Measurements from ENCODE around the gene SEMA6B.

The SEMA6B gene

DNA sequence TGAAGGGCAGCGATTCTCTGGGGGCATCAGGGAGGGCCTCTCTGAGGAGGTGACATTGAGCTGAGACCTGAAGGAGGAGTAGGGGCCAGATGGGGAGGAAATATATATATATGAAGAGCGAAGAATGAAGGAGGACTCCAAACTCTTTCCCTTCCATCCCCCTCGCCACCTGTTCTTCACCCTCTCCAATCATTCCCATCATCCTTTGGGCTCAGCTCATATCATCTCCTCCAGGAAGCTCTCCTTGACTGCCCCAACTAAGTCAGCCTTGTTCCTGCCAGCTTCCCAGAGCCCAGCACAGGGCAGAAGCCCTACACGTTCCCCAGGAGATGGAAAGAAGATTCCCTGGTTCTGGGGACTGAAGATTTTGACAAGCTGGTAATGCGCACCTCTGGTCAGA is 33.0 kb upstream of the SEMA6B start:
- TF ChIP-seq, protein P1, sequence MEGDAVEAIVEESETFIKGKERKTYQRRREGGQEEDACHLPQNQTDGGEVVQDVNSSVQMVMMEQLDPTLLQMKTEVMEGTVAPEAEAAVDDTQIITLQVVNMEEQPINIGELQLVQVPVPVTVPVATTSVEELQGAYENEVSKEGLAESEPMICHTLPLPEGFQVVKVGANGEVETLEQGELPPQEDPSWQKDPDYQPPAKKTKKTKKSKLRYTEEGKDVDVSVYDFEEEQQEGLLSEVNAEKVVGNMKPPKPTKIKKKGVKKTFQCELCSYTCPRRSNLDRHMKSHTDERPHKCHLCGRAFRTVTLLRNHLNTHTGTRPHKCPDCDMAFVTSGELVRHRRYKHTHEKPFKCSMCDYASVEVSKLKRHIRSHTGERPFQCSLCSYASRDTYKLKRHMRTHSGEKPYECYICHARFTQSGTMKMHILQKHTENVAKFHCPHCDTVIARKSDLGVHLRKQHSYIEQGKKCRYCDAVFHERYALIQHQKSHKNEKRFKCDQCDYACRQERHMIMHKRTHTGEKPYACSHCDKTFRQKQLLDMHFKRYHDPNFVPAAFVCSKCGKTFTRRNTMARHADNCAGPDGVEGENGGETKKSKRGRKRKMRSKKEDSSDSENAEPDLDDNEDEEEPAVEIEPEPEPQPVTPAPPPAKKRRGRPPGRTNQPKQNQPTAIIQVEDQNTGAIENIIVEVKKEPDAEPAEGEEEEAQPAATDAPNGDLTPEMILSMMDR (IDR thresholded peaks at IDR 0.05), result no peak

DNA sequence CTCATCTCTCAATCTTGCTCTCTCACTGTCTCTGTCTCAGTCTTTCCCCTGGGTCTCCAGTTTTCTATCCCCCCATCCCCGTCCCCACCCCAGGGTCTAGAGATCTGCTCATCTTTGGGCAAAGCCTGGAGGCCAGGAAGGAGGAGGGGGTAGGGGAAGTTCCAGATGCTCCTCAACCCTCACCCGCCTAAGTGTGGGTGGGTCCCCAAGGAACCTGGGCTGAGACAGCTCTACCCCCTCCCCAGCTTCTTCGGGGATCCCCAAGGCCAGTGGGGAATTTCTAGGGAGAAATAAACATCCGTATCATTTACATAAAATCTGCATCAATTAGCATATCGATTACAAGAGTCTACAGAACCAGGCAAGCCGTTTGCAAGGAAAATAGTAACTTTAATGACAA is 31.8 kb upstream of the SEMA6B start:
- TF ChIP-seq, protein P1 (IDR thresholded peaks at IDR 0.05), result no peak

DNA sequence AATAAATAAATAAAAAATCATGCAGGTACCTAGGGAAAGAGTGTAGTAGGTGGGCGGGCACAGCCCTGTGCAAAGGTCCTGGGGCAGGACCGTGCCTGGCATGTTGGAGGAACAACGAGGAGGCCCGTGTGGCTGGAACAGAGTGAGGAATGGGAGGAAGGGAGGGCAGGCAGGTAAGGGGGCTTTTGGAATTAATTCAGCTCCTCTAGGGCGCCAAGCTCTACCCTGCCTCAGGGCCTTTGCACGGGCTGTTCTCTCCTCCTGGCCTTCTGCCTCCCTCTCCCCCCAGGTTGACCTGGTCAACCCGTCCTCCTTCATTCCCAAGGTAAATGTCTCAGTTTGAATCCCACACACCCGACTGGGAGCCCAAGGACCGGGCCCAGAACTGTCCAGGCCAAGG is 31.1 kb upstream of the SEMA6B start:
- TF ChIP-seq, protein P1 (IDR thresholded peaks at IDR 0.05), result no peak

DNA sequence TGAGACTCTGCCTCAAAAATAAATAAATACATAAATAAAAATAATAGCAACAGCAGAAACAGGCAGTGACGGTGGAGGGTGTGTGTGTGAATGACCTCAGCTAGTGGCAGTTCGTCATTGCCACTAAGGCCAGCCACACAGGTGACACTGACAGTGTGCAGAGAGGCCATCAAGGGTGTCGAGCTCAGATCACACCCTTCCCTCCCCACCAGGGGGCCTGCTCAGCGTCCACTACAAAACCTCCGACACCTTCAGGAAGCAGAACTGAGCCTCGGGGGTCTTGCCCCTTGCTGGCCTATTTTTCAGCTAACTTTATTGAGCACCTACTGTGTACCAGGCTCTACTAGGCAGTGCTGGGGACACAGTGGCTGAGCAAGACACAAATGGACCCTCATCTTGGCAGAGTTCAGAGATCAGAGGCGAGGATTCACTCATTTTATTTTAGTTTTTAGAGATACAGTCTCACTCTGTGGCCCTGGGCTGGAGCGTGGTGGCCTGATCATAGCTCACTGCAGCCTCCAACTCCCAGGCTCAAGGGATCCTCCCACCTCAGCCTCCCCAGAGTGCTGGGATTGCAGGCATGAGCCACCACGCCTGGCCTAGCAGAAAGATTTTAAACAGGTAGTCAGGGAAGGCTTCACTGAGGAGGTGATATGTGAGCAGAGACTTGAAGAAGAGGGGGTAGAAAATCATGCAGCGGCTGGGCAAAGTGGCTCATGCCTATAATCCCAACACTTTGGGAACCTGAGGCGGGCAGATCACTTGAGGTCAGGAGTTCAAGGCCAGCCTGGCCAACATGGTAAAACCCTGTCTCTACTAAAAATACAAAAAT is 30.3 kb upstream of the SEMA6B start:
- TF ChIP-seq, protein P1 (IDR thresholded peaks at IDR 0.05), result no peak

DNA sequence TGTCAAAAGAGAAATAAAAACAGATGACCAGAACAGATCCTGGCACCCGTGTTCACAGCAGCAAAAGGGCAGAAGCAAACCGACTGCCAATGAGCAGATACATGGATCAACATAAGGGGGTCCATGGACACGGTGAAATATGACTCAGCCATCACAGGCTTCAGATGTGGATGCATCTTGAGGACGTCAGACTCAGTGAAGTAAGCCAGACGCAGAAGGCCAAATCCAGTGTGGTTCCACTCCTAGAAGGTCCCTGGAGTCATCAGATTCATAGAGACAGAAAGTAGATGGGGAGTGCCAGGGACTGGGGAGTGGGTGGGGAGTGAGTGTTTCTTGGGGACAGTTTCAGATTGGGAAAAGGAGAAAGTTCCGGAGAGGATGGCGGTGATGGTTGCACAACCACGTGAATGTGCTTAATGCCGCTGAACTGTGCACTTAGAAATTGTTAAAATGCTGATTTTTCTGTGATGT is 28.8 kb upstream of the SEMA6B start:
- TF ChIP-seq, protein P1 (IDR thresholded peaks at IDR 0.05), result no peak

DNA sequence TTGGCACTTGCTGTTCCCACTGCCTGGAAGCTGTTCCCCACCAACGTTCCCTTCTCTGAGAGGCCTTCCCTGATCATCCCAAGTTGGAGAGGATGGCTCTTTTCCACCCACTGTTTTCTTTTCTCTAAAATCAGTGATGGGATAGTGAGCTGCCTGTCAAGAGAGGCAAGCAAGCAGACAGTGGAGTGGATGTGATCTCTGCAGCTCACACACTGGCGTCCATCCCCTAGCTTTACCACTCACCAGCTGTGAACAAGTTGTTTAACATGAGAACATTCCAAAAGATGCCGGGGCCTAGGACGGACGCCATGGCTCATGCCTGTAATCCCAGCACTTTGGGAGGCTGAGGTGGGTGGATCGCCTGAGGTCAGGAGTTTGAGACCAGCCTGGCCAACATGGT is 28.0 kb upstream of the SEMA6B start:
- TF ChIP-seq, protein P1 (IDR thresholded peaks at IDR 0.05), result no peak

DNA sequence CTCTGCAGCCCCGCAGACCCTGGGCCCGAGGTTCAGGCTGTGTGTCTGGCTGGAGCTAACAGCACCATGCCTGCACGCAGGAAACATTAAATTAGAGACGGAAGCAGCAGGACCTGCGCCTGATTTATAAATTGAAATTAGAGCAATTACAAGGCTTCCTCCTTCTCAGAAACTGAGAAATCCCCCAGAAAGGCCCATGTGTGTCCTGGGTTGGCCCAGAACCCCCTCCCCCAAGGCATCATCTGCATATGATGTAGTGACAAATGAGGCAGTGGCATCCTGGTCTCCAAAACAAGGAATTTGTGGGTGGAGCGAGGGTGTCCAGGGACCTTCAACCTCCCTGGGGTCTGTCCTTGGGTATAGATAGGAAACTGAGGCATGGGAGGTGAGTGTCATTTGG is 27.2 kb upstream of the SEMA6B start:
- TF ChIP-seq, protein P1 (IDR thresholded peaks at IDR 0.05), result no peak
